Measurements from ENCODE around the gene BCL3.

The BCL3 gene

GRCh38 chr19:44731081-44731480 lies 17.4 kb upstream of the BCL3 start:
- TF ChIP-seq ZFX (IDR thresholded peaks at IDR 0.05) = no peak
- TF ChIP-seq CTCF (conservative IDR thresholded peaks at IDR 0.05) = no peak
- H3K27ac ChIP-seq = no peak overlapping the region

- no peak for TF ChIP-seq CTCF (conservative IDR thresholded peaks at IDR 0.05)
- no peak for TF ChIP-seq ZFX (IDR thresholded peaks at IDR 0.05)
- H3K27ac ChIP-seq = no peak overlapping the region
These were observed 16.9 kb upstream of the BCL3 start for GRCh38 chr19:44731622-44732021.

GRCh38 chr19:44732235-44733014 lies 16.1 kb upstream of the BCL3 start:
- no peak overlapping the region for H3K27ac ChIP-seq
- no peak for TF ChIP-seq ZFX (IDR thresholded peaks at IDR 0.05)
- no peak for TF ChIP-seq CTCF (conservative IDR thresholded peaks at IDR 0.05)

GRCh38 chr19:44734357-44734756 lies 14.2 kb upstream of the BCL3 start:
- no peak overlapping the region for H3K27ac ChIP-seq
- TF ChIP-seq CTCF (conservative IDR thresholded peaks at IDR 0.05) (no peak), ZFX (IDR thresholded peaks at IDR 0.05) (no peak)

- H3K27ac ChIP-seq = no peak overlapping the region
- TF ChIP-seq ZFX (IDR thresholded peaks at IDR 0.05) (no peak), CTCF (conservative IDR thresholded peaks at IDR 0.05) (no peak)
These were observed 13.5 kb upstream of the BCL3 start for GRCh38 chr19:44735011-44735410.

GRCh38 chr19:44737238-44738071 lies 11.1 kb upstream of the BCL3 start:
- TF ChIP-seq ZFX (IDR thresholded peaks at IDR 0.05) (no peak), CTCF (conservative IDR thresholded peaks at IDR 0.05) (no peak)
- no peak overlapping the region for H3K27ac ChIP-seq

GRCh38 chr19:44738136-44738535 lies 10.4 kb upstream of the BCL3 start:
- TF ChIP-seq ZFX (IDR thresholded peaks at IDR 0.05) = no peak
- TF ChIP-seq CTCF (conservative IDR thresholded peaks at IDR 0.05) = no peak
- no peak overlapping the region for H3K27ac ChIP-seq

Measured in C4-2B (cell line).